Hematopoietic multipotent progenitor cell treated with erythropoietin and hydrocortisone succinate and interleukin-3 and kit ligand, for 8 days (in vitro differentiated cells): ENCODE data around the gene DCBLD2.
A peak's percentile ranks its signal among the peaks of the same experiment; 100 is the strongest.
"Not testable (repeated sequence)": the region's sequence is repeated elsewhere in the genome, so short reads cannot be mapped to it uniquely, and the experiment has no call there.

Experiments
- DNase-seq: peaks from one replicate; pipeline ENCODE4 v3.0.0-alpha.2; 2015

Gene DCBLD2

GRCh38 chr3:98890965-98891910 is 10.3 kb downstream of the DCBLD2 start:
- no peak for DNase-seq

- DNase-seq = peak; percentile 61
These were observed 11.2 kb downstream of the DCBLD2 start for GRCh38 chr3:98890181-98890835.

- DNase-seq = no peak
These were observed 13.8 kb downstream of the DCBLD2 start for GRCh38 chr3:98887684-98888083.

- DNase-seq = no peak
These were observed 15.0 kb downstream of the DCBLD2 start for GRCh38 chr3:98886525-98886924.

GRCh38 chr3:98885851-98886250 is 15.6 kb downstream of the DCBLD2 start:
- no peak for DNase-seq

- no peak for DNase-seq
These were observed 16.7 kb downstream of the DCBLD2 start for GRCh38 chr3:98884675-98885371.

- not testable (repeated sequence) for DNase-seq
These were observed 18.7 kb downstream of the DCBLD2 start for GRCh38 chr3:98882614-98883333.

GRCh38 chr3:98877132-98877531 is 24.4 kb downstream of the DCBLD2 start:
- no peak for DNase-seq

GRCh38 chr3:98875535-98875934 is 26.0 kb downstream of the DCBLD2 start:
- DNase-seq = peak; percentile 88

- DNase-seq = peak; percentile 54
These were observed 26.8 kb downstream of the DCBLD2 start for GRCh38 chr3:98874602-98875249.

- DNase-seq = no peak
These were observed 32.1 kb downstream of the DCBLD2 start for GRCh38 chr3:98869391-98869790.

- not testable (repeated sequence) for DNase-seq
These were observed 43.5 kb downstream of the DCBLD2 start for GRCh38 chr3:98857971-98858370.

- not testable (repeated sequence) for DNase-seq
These were observed 44.2 kb downstream of the DCBLD2 start for GRCh38 chr3:98857258-98857657.

GRCh38 chr3:98856724-98857123 is 44.8 kb downstream of the DCBLD2 start:
- DNase-seq = no peak

- DNase-seq = no peak
These were observed 45.6 kb downstream of the DCBLD2 start for GRCh38 chr3:98855806-98856400.

GRCh38 chr3:98848108-98848507 is 53.4 kb downstream of the DCBLD2 start:
- DNase-seq = no peak

GRCh38 chr3:98846101-98846500 is 55.4 kb downstream of the DCBLD2 start:
- no peak for DNase-seq

GRCh38 chr3:98843266-98843959 is 58.1 kb downstream of the DCBLD2 start:
- no peak for DNase-seq

GRCh38 chr3:98839846-98840245 is 61.6 kb downstream of the DCBLD2 start:
- peak; percentile 19 for DNase-seq

- not testable (repeated sequence) for DNase-seq
These were observed 70.4 kb downstream of the DCBLD2 start for GRCh38 chr3:98831060-98831459.

GRCh38 chr3:98829246-98829832 is 72.2 kb downstream of the DCBLD2 start:
- DNase-seq = no peak
